GM19397 (cell line): ENCODE data around the gene KCNAB2.
A peak's percentile ranks its signal among the peaks of the same experiment; 100 is the strongest.
"Not testable (repeated sequence)": the region's sequence is repeated elsewhere in the genome, so short reads cannot be mapped to it uniquely, and the experiment has no call there.

Source experiments
- ATAC-seq: cut with Tn5 transposase; IDR thresholded peaks from one replicate; pipeline ENCODE4 v1.9.1; 2021; ENCODE audit warnings: mild to moderate bottlenecking, moderate library complexity; ENCODE audit not compliant: unreplicated experiment

Gene KCNAB2

DNA sequence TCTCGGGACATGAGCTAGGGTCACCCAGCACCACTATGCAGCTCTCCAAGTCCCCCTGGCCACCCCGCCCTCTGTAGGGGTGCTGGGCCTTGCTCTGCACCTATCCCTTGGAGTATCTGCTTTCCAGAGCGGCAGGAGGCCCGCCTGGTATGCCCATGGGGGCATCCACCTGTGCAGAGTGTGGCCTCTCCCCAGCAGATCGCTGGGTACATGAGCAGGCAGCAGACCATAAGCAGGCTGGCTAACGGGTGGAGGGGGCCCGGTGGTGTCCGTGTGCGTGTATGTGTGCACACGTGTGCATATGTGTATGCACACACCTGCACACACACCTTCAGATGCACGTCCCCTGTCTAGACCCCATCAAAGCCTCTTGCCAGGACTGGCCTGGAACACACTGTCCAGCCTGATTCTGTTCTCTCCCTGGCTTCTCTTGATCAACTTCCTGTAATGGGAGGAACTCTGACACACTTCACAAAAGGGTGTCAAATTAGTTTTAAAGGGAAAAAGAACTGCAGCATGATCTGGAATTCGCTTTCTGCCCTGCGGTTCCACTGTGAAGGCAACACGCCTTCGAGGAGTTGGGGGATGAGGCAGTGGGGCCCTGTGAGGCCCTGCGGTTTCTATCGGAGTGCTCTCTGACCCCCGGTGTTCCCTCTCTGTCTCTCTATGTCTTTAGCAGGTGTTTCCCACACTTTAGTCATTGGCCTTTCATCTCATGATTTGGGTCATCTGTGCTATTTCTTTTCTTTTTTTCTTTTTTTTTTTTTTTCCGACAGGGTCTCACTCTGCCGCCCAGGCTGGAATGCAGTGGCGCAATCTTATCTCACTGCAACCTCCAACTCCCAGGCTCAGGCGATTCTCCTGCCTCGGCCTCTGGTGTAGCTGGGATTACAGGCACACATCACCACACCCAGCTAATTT is 36.3 kb upstream of the KCNAB2 start:
- no peak for ATAC-seq

DNA sequence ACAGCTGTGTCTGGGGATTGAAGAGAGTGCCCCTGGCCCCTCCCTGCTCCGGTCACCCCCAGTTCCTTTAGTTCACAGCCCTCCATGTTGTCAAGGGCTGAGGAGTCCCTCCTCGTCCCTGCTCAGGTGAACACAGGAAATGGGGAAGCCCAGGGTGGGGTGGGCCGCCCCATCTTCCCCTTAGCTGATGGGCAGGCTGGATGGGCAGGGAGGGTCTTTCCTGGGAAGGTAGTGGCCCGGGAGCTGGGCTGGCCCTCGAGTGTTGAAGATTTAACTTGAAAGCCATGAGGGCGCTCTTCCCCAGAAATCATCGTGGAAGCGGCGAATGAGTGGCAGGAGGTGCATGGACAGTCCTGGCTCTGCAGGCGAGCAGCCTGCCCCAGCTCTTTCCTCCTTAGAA is 35.1 kb upstream of the KCNAB2 start:
- no peak for ATAC-seq

DNA sequence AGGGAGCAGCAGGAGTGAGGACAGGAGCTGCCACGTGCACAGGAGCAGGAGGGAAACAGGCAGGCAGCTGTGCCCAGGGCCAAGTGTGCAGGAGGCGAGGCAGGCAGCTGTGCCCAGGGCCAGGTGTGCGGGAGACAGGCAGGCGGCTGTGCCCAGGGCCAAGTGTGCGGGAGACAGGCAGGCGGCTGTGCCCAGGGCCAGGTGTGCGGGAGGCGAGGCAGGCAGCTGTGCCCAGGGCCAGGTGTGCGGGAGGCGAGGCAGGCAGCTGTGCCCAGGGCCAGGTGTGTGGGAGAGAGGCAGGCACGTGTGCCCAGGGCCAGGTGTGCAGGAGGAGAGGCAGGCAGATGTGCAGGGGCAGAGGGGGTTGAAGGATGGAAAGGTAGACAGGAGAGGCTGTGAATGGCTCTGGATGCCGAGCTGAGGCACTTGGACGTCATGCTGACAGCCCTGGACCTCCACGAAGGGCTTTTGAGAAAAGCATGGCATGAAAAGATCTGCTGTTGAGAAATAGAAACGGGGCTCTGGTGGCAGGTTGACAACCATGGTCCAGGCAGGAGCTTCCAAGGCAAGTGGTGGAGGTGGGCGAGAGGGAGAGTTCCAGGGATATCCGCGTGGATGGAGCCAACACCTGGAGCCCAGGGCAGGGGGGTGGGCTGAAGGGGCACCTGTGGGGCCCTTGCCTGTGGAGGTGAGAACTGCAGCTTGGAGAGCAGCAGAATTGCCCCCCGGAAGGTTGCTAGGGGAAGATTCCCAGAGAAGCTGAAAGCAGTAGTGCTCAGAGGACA is 34.3 kb upstream of the KCNAB2 start:
- ATAC-seq: no peak

DNA sequence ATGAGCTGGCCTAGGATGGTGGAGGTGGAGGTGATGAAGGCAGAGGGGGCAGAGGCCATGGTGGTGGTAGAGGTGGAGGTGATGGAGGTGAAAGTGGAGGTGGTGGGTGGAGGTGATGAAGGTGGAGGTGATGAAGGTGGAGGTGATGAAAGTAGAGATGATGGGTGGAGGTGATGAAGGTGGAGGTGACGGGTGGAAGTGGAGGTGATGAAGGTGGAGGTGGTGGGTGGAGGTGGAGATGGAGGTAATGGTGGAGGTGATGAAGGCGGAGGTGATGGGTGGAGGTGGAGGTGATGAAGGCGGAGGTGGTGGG is 33.8 kb upstream of the KCNAB2 start:
- ATAC-seq: no peak

DNA sequence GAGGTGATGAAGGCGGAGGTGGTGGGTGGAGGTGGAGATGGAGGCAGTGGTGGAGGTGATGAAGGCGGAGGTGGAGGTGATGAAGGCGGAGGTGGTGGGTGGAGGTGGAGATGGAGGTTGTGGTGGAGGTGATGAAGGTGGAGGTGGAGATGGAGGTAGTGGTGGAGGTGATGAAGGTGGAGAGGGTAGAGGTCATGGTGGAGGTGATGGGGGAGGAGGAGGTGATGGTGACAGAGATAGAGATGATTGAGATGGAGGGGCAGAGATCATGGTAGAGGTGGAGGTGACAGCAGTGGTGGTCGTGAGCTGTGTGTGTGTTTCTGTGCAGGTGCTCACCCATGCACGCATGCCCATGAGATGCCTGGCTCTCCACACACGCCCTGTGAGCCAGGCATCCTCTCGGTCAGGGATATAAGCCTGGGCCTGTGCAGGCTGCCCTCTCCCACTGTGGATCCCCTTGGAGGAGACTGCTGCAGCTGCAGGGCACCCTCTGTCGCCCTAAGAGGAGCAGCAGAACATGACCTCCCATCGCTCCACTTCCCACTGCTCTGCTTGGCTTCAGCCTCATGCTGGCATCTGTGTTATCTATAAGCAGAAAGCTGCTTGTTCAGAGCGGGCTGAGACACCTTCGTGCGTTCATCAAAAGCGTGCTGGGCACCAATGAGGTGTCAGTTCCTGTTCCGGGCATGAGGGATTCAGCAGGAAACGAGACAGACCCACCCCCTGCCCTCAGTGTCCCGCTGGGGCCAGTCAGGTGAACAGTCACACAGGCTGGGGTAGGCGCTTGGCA is 33.0 kb upstream of the KCNAB2 start:
- no peak for ATAC-seq

DNA sequence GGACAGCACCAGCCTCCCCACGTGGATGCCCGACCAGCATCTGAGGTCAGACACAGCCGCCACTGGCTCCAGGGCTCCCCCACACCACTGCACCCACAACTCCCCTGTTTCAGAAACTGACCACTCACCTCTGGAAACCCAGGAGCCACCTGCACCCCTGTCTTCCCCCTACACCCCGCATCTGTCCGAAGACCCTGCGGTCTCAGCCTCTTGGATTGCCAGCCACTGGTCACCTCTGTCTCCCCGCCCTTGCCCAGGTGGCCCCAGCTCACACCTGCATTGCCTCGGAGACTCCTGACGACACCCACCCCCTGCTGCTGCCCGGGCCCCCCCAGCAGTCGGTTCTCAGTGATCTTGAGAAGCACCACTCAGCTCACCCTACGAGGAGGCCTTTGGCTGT is 32.2 kb upstream of the KCNAB2 start:
- ATAC-seq: no peak

DNA sequence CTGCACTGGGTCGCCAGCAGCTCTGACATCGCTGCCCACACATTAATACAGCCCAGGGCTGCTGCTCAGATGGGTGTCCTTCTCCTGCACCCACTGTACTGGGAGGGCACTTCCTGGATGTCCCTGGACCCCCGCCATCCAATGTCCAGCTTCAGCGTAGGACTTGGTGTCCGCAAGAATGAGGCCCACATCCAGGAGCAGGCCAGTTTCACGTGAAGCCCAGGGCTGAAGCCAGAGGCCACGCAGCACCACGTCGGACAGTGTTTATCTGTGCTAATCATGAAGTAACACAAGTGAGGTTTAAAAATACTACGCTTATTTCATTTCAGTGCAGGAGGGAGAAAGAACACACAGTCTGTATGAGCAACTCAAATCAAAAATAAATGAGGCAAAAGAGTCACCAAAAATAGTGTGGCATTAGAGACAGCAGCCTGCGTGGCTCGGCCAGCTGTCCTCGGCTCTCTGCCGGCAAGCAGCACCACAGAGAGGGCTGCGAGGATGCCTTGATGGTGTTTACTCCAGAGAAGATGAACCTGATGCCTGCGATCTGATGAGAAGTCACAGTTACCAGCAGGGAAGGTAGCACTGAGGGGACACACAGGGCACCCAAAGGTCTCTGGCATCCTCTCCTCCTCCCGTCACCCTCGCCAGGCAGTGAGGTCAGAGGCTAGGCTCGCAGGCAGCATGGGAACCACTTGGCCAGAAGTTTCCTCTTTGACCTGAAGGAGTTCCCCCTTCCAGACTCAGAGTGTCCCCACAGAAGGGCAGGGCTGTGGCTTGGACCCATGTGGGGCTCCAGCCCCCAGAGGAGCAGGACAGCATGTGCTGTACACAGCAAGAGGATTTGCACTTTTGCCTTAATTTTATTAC is 31.3 kb upstream of the KCNAB2 start:
- no peak for ATAC-seq

DNA sequence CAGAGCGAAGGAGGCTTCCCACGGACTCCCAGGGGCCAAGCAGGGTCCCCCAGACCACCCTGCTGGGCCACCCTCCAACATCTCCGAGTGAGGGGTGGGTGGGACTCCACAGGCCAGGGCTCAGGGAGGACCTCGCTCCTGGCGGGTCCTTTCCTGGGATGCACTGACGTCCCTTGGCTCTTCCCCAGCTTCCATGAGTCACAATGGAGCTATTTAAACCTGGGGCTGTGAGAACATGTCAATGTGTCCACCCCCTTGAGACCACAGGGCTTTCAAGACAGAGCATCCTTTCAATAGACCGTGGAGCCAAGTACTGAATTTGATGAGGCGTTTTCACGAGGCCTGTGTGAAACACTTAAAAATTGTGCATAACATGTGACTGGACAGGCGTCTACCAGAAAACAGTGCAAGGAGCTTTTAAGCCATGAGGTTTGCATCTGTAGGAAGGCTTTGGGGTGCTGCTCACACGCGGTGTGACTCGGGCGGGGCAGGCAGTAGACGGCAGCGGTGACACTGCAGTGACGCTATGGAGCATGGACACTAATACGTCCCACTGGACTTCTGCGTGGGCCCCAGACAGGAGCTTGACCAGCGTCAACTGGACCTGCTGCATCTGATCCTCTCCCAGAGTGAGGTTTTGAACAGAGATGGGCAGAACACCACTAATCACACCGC is 29.4 kb upstream of the KCNAB2 start:
- ATAC-seq: no peak

DNA sequence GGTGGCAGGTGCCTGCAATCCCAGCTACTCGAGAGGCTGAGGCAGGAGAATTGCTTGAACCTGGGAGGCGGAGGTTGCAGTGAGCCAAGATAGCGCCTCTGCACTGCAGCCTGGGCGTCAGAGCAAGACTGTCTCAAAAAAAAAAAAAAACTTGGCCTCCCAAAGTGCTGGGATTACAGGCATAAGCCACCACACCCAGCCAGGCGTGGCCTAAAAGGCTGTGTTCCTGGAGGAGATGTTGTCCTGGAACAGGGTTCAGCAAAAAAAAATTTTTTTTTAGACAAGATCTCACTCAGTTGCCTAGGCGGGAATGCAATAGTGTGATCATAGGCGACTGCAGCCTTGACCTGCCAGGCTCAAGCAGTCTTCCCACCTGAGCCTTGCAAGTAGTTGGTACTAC is 28.0 kb upstream of the KCNAB2 start:
- ATAC-seq: not testable (repeated sequence)

DNA sequence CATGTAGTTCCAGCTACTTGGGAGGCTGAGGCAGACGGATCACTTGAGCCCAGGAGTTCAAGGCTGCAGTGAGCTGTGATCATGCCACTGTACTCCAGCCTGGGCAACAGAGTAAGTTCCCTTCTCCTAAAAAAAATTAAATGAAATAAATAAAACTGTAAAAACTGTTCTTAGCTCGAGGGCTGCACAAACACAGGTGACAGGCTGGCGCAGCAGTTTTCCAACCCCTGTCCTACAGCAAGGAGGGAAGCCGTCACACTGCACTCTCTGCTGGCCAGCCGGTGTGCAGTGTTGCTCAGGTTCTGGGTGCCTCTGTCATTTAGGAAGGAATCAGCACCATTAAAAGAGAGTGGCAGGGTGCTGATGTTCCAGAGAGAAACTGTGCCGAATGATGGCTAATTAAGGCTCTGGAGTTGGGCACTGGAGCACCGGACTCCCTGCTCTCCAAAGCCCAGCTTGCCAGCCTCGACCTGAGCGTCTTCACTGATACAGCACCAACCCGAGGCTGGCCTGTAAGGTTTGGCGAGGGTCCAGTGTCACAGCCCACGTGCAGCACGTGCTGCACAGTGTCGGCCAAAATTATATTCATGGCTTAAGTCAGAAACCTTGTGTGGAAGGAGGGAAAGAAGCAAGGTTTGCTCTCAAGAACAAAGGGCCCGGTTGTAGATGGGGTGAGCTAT is 26.4 kb upstream of the KCNAB2 start:
- no peak for ATAC-seq

DNA sequence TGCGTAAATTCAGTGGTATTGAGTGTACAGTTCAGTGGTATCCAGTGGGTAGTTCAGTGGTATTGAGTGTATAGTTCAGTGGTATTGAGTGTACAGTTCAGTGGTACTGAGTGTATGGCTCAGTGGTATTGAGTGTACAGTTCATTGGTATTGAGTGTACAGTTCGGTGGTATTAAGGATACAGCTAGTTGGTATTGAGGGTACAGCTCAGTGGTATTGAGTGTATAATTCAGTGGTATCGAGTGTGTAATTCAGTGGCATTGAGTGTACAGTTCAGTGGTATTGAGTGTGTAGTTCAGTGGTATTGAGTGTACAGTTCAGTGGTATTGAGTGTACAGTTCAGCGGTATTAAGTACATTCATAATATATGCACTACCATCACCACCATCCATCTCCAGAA is 23.5 kb upstream of the KCNAB2 start:
- no peak for ATAC-seq

DNA sequence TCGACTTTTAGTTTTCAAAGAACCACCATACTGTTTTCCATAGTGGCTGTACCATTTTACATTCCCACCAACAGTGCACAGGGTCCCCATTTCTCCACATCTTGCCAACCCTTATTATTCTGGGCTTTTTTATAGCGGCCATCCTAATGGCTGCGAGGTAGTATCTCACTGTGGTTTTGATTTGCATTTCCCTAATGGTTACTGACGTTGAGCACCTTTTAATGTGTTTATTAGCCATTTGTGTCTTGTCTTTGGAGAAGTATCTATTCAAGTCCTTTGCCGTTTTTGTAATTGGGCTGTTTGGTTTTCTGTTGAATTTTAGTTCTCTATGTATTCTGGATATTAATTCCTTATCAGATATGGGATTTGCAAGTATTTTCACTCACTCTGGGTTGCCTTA is 22.3 kb upstream of the KCNAB2 start:
- ATAC-seq: no peak

DNA sequence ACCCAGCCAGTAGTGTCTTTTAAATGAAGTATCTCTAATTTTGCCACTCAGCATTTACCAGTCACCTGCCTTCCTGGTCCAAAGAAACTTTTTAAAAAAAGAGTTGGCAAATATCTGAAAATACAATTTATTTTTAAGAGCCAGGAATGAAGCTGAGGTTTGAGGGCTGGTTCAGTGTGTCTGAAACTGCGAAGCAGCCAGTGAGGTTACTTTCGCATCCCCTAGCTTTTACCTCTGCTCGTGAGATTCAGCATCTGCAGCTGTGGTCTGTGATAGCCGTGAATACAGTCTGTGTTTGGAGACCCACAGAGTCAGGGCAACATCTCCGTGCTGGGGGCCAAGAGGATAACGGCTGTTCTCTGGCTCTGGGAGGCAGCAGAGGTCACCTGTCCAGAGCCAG is 21.3 kb upstream of the KCNAB2 start:
- no peak for ATAC-seq

DNA sequence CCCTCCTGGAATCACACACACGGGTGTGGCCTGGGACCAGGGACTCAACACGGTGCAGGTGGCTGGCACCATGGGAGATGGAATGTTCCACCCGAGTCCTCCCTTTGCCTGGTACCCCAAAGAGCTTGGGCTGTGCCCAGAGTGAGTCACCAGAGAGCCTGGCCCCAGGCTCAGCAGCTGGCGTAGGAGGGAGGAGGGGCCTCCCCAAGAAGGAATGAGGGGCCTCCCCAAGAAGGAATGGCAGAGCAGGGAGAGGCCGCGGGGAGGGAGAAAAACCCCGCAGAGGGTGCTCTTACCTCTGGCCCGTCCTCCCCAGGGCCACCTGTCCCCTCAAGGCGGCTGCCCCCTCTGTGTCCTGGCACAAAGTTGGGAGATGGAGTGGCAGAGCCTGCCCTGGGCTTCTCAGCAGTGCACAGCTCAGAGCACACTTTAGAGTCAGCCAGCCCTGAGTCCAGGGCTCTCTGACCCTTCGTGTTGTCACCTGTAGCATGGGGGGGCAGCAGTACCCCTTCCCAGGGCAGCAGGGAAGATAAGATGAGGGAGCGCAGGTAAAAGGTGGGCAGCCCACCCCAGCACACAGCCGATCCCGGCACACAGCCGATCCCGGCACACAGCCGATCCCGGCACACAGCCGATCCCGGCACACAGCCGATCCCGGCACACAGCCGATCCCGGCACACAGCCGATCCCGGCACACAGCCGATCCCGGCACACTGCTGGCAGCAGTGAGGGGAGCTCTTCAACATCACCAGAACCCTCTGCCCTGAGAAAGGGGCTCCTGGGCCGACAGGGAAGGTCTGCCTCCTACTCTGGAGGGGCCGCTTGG is 20.2 kb upstream of the KCNAB2 start:
- ATAC-seq: no peak

DNA sequence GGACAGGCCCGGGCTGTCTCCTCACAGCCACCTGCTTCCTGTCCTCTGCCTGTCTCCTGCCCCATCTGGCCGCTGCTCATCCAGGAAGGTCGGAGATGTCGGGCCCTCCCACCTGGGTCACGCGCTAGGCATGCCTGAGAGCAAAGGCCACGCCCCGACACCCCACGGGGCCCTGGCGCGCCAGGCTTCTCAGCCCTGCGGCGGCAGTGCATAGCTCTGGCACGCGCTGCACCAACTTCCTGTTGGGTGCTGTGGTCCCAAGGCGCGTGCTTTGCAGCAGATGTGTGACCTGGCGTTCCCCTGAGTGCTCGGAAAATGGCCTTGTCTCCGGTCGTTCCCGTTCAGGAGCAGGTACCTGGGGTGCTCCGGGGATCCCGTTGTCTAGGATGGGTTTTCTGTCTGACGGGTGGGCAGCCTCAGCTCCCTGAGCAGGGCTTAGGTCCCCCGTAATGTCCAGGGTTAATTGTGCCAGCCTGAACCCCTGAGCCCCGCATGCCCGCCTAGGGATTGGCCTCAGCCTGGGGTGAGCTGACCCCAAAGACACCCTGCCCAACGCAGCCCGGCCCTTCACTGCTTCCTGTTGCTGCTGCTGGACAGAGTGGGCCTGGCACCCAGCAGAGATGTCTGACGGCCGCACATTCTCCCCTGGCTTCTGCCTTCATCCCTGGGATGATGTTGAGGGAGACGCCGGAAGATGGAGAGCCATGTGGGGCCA is 19.4 kb upstream of the KCNAB2 start:
- peak; percentile 83 for ATAC-seq

DNA sequence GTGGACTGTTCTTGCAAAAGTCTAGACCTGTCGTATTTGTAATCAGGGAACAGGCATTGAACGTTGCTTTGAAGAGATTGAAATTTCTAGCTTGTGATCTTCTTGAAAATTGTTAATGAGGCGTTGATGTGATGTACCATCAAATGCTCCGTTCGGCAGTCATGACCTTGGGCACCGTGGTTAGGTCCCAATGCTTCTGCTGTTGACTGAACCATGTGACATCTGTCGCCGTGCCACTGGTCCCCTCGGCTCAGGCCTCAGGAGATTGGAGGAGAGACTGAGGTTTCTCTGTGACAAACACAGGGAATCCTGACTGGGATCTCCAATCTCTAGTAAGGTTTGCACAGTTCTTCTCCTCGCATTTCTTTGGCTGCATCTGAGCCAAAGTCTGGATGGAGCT is 18.1 kb upstream of the KCNAB2 start:
- ATAC-seq: no peak

DNA sequence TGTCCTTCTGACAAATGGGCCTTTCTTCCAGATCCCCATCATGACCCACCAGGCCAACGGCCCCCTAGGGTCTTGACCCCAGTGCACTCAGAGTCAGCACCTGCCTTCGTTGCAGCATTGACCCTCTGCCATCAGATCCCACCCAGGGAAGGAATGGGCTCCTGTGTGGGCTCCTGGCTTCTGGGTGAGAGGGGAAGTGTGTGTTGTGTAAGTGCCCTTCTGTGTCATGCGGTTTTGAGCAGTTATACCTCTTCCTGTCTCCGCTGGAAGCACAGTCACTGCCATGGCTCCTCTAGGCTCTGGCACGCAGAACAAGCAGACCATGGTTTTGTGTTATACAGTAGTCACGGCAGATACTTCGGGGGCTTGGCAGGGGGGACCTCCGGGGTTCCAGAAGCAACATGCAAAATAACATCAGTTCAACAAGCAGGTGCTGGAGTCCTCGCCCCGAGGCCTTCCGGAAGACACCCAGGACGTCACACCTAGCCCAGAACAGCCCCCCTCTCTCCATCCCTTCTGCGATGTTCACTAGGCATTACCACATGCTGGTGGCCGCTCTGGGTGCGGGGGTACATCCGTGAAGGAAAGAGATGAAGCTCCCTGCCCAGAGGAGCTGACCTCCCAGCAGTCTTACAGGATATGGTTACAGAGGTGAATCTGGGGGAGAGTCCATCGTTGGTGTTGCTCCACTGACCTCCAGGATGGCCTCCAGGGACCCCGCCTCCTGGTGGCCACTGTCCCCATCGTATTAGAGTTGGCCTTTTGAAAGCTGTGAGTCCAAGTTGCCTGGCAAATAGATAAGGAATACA is 17.4 kb upstream of the KCNAB2 start:
- ATAC-seq: no peak
